Vagina (tissue), 2 donors: ENCODE data around the gene STAP1. TPM values are rescaled to one million over a fixed set of nuclear protein-coding genes. Genes with fewer than 3 reads are reported as not detected.

Source experiments
- DNase-seq, 2 donors: peaks; one replicate each; pipeline ENCODE4 v3.0.0-alpha.2; 2017; ENCODE audit errors: extremely low spot score in 2 of 2
- H3K27ac ChIP-seq: fragments of 200-600 bp; sonication (generic); one replicate; pipeline ENCODE4 v1.5.1; 2019
- H3K27me3 ChIP-seq: fragments of 200-600 bp; sonication (generic); one replicate; pipeline ENCODE4 v1.5.1; 2019
- H3K36me3 ChIP-seq, 2 donors: fragments of 200-600 bp; sonication (generic); one replicate each; pipeline ENCODE4 v1.5.1; 2017 to 2019
- H3K4me1 ChIP-seq: fragments of 200-600 bp; sonication (generic); one replicate; pipeline ENCODE4 v1.5.1; 2019
- H3K4me3 ChIP-seq, 2 donors: fragments of 200-600 bp; sonication (generic); 1 replicate in 1 of 2; 2 replicates in 1 of 2; pipeline ENCODE4 v1.5.1; 2016 to 2019
- H3K9me3 ChIP-seq: fragments of 200-600 bp; sonication (generic); one replicate; pipeline ENCODE4 v1.5.1; 2019
- CTCF ChIP-seq, 3 experiments: fragments of 450-650 bp in 2 of 3; fragments of 200-600 bp in 1 of 3; sonication (generic) in 1 of 3; IDR thresholded peaks; one replicate each; pipeline ENCODE4 v1.5.1; 2017 to 2019; ENCODE audit warnings: antibody characterized with exemption in 3 of 3, mild to moderate bottlenecking in 2 of 3, moderate library complexity in 2 of 3
- POLR2A ChIP-seq, 2 donors: fragments of 450-650 bp; IDR thresholded peaks; one replicate each; pipeline ENCODE4 v1.6.1; 2017; ENCODE audit warnings: antibody characterized with exemption in 2 of 2, mild to moderate bottlenecking in 2 of 2, moderate library complexity in 2 of 2
- POLR2AphosphoS5 ChIP-seq, 2 donors: sonication (generic); formaldehyde crosslinking; IDR thresholded peaks; one replicate each; pipeline ENCODE4 v1.9.0; 2017; ENCODE audit warnings: antibody characterized with exemption in 2 of 2, mild to moderate bottlenecking in 2 of 2, low read depth in 1 of 2; ENCODE audit not compliant: insufficient read depth in 1 of 2
- intact Hi-C: fragments of 100-400 bp; cut with DNase I; formaldehyde crosslinking; loops from one replicate; pipeline ENCODE4 v1.15.1; 2023
- total RNA-seq: library from RNA; depleted of rRNA; stranded (reverse); fragments of >200 nt; gene quantifications from one replicate; pipeline ENCODE4 v1.2.3, GENCODE V29; 2016

The STAP1 gene
- total RNA-seq, result not detected

- no peaks in the 10 kb centered on the region for H3K36me3 ChIP-seq
- H3K27me3 ChIP-seq, result no peaks in the 10 kb centered on the region
- no peaks in the 10 kb centered on the region for H3K9me3 ChIP-seq
- no peak within 1 kb of the TSS for H3K4me3 ChIP-seq
- intact Hi-C loops, result no loop called here
- no peaks in the 10 kb centered on the region for H3K4me1 ChIP-seq
- no peak within 1 kb of the TSS for H3K27ac ChIP-seq
- no peak for DNase-seq
- TF ChIP-seq CTCF (IDR thresholded peaks at IDR 0.05) (no peak), POLR2A (IDR thresholded peaks at IDR 0.05) (no peak), POLR2AphosphoS5 (IDR thresholded peaks at IDR 0.05; ENCODE audit: insufficient read depth in 1 of 2, low read depth in 1 of 2) (no peak)
These were observed at the start of gene STAP1 for GRCh38 chr4:67558493-67558892. TSS of gene STAP1 (plus strand) at chr4:67558727. CDS start at chr4:67558810, 83 bp downstream.

- Histone ChIP-seq H3K27me3 (no peaks in the 10 kb centered on the region), H3K36me3 (peaks cover 13 to 34% of the 10 kb centered on the region in 2 donors), H3K27ac (no peak overlapping the region), H3K4me1 (no peaks in the 10 kb centered on the region), H3K9me3 (no peaks in the 10 kb centered on the region), H3K4me3 (no peak overlapping the region)
- DNase-seq, result no peak
- intact Hi-C loops, result no loop called here
- TF ChIP-seq CTCF (IDR thresholded peaks at IDR 0.05), result no peak
- no peak for TF ChIP-seq POLR2AphosphoS5 (IDR thresholded peaks at IDR 0.05; ENCODE audit: insufficient read depth in 1 of 2, low read depth in 1 of 2)
- no peak for TF ChIP-seq POLR2A (IDR thresholded peaks at IDR 0.05)
These were observed 46.0 kb upstream of the STAP1 start for GRCh38 chr4:67512501-67512900.

- Histone ChIP-seq H3K27me3 (no peaks in the 10 kb centered on the region), H3K4me3 (no peak overlapping the region), H3K36me3 (peaks cover 0 to 15% of the 10 kb centered on the region in 2 donors), H3K4me1 (no peaks in the 10 kb centered on the region), H3K9me3 (no peaks in the 10 kb centered on the region), H3K27ac (no peak overlapping the region)
- intact Hi-C loops, result no loop called here
- no peak for DNase-seq
- TF ChIP-seq CTCF (IDR thresholded peaks at IDR 0.05) (no peak), POLR2A (IDR thresholded peaks at IDR 0.05) (no peak), POLR2AphosphoS5 (IDR thresholded peaks at IDR 0.05; ENCODE audit: insufficient read depth in 1 of 2, low read depth in 1 of 2) (no peak)
These were observed 38.4 kb upstream of the STAP1 start for GRCh38 chr4:67520141-67520540.

- DNase-seq, result no peak
- H3K4me3 ChIP-seq, result no peak overlapping the region
- H3K4me1 ChIP-seq, result no peaks in the 10 kb centered on the region
- intact Hi-C loops, result no loop called here
- H3K36me3 ChIP-seq, result peaks cover 0 to 15% of the 10 kb centered on the region in 2 donors
- TF ChIP-seq POLR2AphosphoS5 (IDR thresholded peaks at IDR 0.05; ENCODE audit: insufficient read depth in 1 of 2, low read depth in 1 of 2) (no peak), CTCF (IDR thresholded peaks at IDR 0.05) (no peak), POLR2A (IDR thresholded peaks at IDR 0.05) (no peak)
- H3K27me3 ChIP-seq, result no peaks in the 10 kb centered on the region
- H3K9me3 ChIP-seq, result no peaks in the 10 kb centered on the region
- H3K27ac ChIP-seq, result no peak overlapping the region
These were observed 37.0 kb upstream of the STAP1 start for GRCh38 chr4:67521506-67521905.

- TF ChIP-seq CTCF (IDR thresholded peaks at IDR 0.05) (no peak), POLR2A (IDR thresholded peaks at IDR 0.05) (no peak), POLR2AphosphoS5 (IDR thresholded peaks at IDR 0.05; ENCODE audit: insufficient read depth in 1 of 2, low read depth in 1 of 2) (no peak)
- Histone ChIP-seq H3K4me3 (no peak overlapping the region), H3K9me3 (no peaks in the 10 kb centered on the region), H3K27ac (no peak overlapping the region), H3K4me1 (peaks cover 6% of the 10 kb centered on the region), H3K36me3 (peaks cover 0 to 12% of the 10 kb centered on the region in 2 donors), H3K27me3 (no peaks in the 10 kb centered on the region)
- intact Hi-C loops, result no loop called here
- no peak for DNase-seq
These were observed 36.3 kb upstream of the STAP1 start for GRCh38 chr4:67522230-67522629.
